OCI-M2 (cell line): ENCODE results near the gene CYP4F2.
"Not testable (repeated sequence)": the region's sequence is repeated elsewhere in the genome, so short reads cannot be mapped to it uniquely, and the experiment has no call there.

Experiments
- DNase-seq: peaks from one replicate; lab custom pipeline; 2025; ENCODE audit not compliant: unreplicated experiment; lab: John Stamatoyannopoulos, UW

Gene CYP4F2

GRCh38 chr19:15850385-15850784, 47.5 kb downstream of the CYP4F2 start:
- DNase-seq: no peak

GRCh38 chr19:15846923-15847322, 51.0 kb downstream of the CYP4F2 start:
- DNase-seq: no peak

- not testable (repeated sequence) for DNase-seq
Measured at GRCh38 chr19:15843894-15844222, 54.0 kb downstream of the CYP4F2 start.

- no peak for DNase-seq
Measured at GRCh38 chr19:15843203-15843893, 54.5 kb downstream of the CYP4F2 start.

GRCh38 chr19:15841875-15842569, 55.9 kb downstream of the CYP4F2 start:
- DNase-seq: no peak

- DNase-seq: no peak
Measured at GRCh38 chr19:15840833-15841232, 57.0 kb downstream of the CYP4F2 start.

- not testable (repeated sequence) for DNase-seq
Measured at GRCh38 chr19:15839888-15840287, 58.0 kb downstream of the CYP4F2 start.

- DNase-seq: no peak
Measured at GRCh38 chr19:15838351-15838750, 59.5 kb downstream of the CYP4F2 start.

- DNase-seq: no peak
Measured at GRCh38 chr19:15837221-15837731, 60.6 kb downstream of the CYP4F2 start.

GRCh38 chr19:15836330-15837220, 61.3 kb downstream of the CYP4F2 start:
- DNase-seq: peak; percentile 94

GRCh38 chr19:15835565-15836329, 62.1 kb downstream of the CYP4F2 start:
- DNase-seq: not testable (repeated sequence)

GRCh38 chr19:15834232-15834631, 63.6 kb downstream of the CYP4F2 start:
- not testable (repeated sequence) for DNase-seq

GRCh38 chr19:15831626-15832025, 66.2 kb downstream of the CYP4F2 start:
- no peak for DNase-seq

- no peak for DNase-seq
Measured at GRCh38 chr19:15829786-15830185, 68.1 kb downstream of the CYP4F2 start.

- no peak for DNase-seq
Measured at GRCh38 chr19:15829306-15829698, 68.6 kb downstream of the CYP4F2 start.

GRCh38 chr19:15828611-15829305, 69.1 kb downstream of the CYP4F2 start:
- peak; percentile 80 for DNase-seq

- no peak for DNase-seq
Measured at GRCh38 chr19:15828121-15828610, 69.7 kb downstream of the CYP4F2 start.
